ENCODE data around the gene GUSB.
"Not testable (repeated sequence)": the region's sequence is repeated elsewhere in the genome, so short reads cannot be mapped to it uniquely, and the experiment has no call there.

GUSB gene

GRCh38 chr7:65968256-65969185 lies 13.5 kb downstream of the GUSB start:
- H3K27ac ChIP-seq: no peak overlapping the region
- TF ChIP-seq, protein P1, sequence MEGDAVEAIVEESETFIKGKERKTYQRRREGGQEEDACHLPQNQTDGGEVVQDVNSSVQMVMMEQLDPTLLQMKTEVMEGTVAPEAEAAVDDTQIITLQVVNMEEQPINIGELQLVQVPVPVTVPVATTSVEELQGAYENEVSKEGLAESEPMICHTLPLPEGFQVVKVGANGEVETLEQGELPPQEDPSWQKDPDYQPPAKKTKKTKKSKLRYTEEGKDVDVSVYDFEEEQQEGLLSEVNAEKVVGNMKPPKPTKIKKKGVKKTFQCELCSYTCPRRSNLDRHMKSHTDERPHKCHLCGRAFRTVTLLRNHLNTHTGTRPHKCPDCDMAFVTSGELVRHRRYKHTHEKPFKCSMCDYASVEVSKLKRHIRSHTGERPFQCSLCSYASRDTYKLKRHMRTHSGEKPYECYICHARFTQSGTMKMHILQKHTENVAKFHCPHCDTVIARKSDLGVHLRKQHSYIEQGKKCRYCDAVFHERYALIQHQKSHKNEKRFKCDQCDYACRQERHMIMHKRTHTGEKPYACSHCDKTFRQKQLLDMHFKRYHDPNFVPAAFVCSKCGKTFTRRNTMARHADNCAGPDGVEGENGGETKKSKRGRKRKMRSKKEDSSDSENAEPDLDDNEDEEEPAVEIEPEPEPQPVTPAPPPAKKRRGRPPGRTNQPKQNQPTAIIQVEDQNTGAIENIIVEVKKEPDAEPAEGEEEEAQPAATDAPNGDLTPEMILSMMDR (conservative IDR thresholded peaks at IDR 0.05): no peak

GRCh38 chr7:65967361-65968155 lies 14.5 kb downstream of the GUSB start:
- H3K27ac ChIP-seq: no peak overlapping the region
- TF ChIP-seq, protein P1 (conservative IDR thresholded peaks at IDR 0.05): no peak

DNA sequence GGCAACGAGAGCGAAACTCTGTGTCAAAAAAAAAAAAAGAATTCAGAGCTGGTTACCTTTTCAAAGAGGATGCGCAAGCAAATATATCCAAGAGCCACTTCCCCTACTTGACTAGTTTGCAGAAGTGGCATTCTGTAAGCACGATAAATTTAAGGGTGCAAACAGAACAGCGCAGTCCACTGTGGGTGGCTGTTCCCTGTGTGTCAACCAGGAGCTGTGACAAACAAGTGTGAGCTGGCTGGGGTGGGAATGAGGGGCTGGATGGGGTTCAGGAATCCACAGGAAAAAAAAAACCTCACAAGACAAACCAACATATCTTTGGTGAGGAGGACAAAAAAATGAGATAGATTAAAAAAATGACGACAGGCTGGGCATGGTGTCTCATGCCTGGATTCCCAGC lies 15.9 kb downstream of the GUSB start:
- TF ChIP-seq, protein P1 (conservative IDR thresholded peaks at IDR 0.05): no peak
- no peak overlapping the region for H3K27ac ChIP-seq

DNA sequence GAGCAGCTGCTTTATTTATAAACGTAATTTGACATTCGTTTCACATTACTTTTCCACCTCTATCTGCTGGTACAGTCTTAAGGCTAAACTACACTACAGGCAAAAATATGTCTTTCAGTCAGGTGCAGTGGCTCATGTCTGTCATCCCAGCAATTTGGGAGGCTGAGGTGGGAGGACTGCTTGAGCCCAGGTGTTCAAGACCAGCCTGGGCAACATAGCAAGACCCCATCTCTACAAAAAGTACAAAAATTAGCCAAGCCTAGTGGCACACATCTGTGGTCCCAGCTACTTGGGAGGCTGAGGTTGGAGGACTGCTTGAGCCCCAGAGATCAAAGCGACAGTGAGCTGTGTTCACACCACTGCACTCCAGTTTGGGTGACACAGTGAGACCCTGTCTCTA lies 17.3 kb downstream of the GUSB start:
- not testable (repeated sequence) for H3K27ac ChIP-seq

DNA sequence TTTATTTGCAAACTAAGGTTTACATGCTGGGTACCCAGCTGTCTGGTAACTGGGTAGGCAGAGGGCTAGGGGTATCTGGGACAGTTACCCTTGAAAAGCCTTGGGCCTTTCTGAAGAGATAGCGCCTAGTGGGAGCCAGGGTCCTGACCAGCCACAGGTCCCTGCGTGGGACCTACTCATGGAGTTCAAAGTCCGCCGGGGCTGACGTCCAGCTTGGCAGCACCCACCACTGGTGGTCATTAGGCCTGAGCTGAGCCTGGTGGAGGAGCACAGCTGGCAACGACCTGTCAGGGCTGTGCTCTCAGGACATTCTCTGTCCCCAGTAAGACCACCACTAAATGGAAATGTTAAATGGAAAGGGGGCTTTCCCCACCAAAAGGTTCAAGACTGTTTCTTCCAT lies 20.0 kb downstream of the GUSB start:
- H3K27ac ChIP-seq: no peak overlapping the region
- TF ChIP-seq, protein P1 (conservative IDR thresholded peaks at IDR 0.05): no peak

DNA sequence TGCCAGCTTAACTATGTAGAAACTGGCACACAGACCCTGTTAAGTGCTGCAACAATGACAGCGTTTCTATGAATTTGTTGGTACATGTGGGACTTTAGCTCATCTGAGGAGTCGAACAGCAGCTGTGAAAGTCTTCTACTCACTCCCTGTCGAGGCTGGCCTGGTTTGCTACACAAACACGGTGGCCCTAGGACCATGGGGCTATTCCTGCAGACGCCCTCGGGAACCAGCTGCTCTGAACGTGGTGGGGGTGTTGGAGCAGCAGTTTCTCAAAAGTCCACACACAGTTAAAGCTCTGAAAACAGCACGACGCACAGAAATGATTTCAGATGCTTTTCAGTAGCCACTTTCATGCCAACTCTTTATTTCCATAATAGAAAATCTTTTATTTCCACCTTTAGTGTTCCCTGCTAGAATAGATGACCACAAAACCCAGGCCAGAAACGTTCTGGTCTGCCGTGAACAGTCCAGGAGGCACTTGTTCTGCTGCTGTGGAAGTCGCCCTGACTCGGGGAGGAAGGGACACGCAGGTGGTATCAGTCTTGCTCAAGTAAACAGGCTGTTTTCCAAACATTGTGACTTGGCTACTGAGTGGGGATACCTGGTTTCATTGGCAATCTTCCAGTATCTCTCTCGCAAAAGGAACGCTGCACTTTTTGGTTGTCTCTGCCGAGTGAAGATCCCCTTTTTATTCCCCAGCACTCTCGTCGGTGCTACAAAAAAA lies 21.5 kb downstream of the GUSB start:
- TF ChIP-seq, protein P1 (conservative IDR thresholded peaks at IDR 0.05): no peak
- H3K27ac ChIP-seq: peak overlapping the region; percentile 28

DNA sequence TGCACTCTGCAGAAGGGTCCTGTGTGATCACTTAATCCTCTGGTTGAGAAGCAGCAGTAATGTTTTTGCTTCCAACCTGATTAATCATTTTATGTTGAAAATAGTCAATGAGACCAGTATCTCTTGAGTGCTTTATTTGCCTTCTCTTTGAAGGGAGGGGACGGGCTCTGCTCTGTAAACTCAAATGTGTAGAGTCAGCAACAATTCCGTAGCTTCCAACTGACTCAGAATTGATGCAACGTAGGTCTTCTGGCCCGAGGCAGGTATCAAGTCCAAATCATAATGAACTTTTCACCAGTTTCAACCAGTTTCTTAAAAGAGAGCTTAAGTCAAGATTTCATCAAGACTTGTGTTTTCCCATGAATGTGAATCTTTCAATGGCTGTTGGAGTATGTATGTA lies 26.3 kb downstream of the GUSB start:
- TF ChIP-seq, protein P1 (conservative IDR thresholded peaks at IDR 0.05): no peak
- H3K27ac ChIP-seq: no peak overlapping the region

Data from VCaP (cell line).